Activated CD4-positive, alpha-beta T cell treated with anti-CD3 and anti-CD28 coated beads, Interleukin-2, Interleukin-4, amounts not matched to agents 100 ng/mL and 50 ng/mL, durations not matched to agents 16 hours and 8 hours (primary cell): ENCODE measurements around the gene GPATCH1.
A peak's percentile ranks its signal among the peaks of the same experiment; 100 is the strongest.
"Not testable (repeated sequence)": the region's sequence is repeated elsewhere in the genome, so short reads cannot be mapped to it uniquely, and the experiment has no call there.

Experiments used
- DNase-seq: peaks from one replicate; pipeline ENCODE4 v3.0.0-alpha.2; 2020; ENCODE audit warnings: low spot score

GPATCH1 gene

DNA sequence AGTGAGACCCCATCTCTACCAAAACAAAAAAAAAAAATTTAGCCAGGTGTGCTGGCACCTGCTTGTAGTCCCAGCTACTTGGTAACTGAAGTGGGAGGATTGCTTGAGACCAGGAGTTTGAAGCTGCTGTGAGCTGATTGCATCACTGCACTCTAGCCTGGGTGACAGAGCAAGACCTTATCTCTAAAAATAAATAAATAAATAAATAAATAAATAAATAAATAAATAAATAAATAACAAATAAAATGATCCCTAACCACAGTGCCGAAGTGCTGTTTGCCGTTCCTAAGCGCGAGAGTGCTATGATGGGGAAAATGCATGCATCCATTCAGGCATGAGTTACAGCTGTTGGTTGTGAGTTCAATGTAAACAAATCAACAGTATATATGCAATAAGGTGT lies 78.2 kb downstream of the GPATCH1 start:
- no peak for DNase-seq

DNA sequence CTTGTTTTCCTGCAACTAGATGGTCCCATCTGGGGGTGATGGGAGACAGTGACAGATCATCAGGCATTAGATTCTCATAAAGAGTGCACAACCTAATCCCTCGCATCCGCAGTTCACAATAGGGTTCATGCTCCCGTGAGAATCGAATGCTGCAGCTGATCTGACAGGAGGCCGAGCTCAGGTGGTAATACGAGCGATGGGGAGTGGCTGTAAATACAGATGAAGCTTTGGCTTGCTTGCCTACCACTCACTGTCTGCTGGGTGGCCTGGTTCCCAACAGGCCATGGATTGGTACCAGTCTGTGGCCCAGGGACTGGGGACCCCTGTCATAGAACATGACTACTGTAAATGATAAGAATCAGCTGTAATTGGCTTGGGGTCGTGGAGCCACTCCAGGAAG lies 78.9 kb downstream of the GPATCH1 start:
- no peak for DNase-seq

DNA sequence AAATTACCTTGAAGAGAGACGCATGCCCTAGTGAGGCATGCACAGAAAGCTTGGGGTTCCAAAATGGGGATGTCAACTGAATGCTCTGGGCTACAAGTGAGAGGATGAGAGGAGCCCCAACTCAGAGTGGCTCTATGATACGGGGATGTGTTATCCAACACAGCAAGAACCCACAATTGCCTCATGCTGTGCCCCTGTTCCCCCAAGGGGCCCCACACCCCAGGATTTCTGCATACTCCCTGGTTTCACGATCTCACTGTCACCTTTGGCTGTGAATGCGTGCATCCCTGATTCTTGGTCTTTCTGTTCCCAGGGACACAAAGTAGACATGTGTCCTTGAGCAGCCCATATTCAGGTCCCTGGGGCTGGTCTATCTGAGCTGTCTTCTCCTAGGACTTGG lies 80.2 kb downstream of the GPATCH1 start:
- DNase-seq, result no peak

DNA sequence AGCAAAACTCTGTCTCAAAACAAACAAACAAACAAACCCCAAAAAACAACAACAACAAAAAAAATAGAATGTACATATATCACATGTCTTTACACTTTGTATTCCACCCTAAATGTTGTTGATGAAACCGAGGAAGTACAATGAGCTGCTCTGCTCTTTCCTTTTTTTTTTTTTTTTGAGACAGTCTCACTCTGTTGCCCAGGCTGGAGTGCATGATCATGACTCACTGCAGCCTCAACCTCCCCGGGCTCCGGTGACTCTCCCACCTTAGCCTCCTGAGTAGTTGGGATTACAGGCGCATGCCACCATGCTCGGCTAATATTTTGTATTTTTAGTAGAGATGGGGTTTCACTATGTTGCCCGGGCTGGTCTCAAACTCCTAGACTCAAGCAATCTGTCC lies 82.5 kb downstream of the GPATCH1 start:
- DNase-seq, result no peak

DNA sequence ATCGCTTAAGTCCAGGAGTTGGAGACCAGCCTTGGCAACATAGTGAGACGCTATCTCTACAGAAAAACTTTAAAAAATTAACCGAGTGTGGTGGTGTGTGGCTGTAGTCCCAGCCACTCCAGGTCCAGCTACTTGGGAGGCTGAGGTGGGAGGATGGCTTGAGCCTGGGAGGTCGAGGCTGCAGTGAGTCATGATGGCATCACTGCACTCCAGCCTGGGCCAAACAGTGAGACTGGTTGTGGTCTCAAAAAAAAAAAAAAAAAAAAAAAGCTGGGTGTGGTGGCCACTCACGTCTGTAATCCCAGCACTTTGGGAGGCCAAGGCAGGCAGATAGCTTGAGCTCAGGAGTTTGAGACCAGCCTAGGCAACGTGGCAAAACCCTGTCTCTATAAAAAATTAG lies 85.1 kb downstream of the GPATCH1 start:
- not testable (repeated sequence) for DNase-seq

DNA sequence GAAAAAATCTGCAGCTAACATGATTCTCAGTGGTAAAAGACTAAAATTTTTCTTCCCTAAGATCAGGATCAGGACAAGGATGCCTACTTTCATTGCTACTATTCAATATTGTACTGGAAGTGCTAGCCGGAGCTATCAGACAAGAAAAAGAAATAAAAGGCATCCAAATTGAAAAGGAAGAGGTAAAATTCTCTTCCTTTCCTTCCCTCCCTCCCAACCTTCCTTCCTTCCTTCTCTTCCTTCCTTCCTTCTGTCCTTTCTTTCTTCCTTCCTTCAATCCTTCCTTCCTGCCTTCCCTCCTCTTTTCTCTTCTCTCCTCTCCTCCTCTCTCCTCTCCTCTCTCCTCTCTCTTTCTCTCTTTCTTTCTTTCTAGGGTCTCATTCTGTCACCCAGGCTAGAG lies 86.5 kb downstream of the GPATCH1 start:
- no peak for DNase-seq

DNA sequence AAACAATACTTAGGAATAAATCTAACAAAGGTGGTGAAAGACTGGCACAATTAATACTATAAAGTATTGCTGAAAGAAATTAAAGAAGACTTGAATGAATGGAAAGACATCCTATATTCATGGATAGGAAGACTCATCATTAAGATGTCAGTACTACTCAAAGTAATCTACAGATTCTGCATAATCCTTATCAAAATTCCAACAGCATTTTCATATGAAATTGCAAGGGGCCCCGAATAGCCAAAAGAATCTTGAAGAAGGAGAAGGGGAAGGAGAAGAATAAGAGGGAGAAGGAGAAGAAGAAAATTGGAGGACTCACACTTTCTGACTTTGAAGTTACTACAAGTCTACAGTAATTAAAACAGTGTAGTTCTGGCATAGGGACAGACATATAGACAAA lies 87.5 kb downstream of the GPATCH1 start:
- DNase-seq, result no peak

DNA sequence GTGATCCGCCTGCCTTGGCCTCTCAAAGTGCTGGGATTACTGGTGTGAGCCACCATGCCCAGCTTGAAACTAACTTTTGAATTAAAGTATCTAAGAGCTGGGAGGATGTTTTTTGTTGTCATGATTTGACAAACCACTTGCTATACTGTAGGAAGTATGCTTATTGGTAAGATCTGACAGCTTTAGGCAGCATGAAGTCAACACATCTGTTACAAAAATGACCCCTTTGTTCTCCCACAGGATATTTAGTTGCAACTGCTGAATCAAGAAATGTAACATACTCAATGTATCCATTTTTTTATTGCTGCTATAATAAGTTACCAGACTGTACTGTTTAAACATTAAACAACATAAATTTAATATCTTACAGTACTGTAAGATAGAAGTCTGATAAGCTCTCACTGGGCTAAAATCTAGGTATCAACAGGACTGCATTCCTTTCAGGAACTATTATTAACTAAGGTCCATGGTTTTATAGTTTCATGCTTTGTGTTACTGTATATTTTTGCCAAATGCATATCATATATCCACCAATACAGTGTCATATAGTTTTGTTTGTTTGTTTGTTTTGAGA lies 90.3 kb downstream of the GPATCH1 start:
- DNase-seq, result no peak

DNA sequence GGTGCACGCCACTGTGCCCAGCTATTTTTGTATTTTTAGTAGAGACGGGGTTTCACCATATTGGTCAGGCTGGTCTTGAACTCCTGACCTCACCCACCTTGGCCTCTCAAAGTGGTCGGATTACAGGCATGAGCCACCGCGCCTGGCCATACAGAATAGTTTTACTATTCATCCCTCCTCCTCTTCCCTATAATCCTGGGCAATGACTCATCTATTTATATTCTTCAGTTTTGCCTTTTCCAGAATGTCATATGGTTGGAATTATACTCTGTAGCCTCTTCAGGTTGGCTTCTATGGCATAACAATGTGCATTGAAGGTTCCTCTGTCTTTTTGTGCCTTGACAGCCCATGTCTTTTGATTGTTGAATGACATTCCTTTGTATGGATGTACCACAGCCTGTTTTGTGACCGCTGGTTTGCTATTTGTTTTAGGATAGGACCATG lies 91.0 kb downstream of the GPATCH1 start:
- no peak for DNase-seq

DNA sequence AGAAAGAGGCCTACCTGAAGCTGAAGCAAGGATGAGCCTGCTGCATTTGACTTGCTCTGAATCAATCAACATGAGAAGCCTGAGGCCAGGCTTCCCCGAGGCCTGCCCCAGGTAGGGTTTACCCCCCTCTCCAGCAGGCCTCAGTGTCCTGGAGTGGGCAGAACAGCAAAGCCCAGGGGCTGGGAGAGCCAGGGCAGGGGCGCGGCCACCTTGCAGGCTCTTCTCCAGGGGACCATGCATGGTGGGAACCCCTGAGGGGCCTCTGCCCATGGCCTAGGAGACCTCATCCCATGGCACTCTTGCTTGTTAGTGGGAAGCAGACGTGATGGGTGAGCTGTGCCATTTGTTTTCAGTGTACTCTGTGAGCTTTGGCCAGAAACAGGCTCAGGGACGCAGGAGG lies 93.2 kb downstream of the GPATCH1 start:
- no peak for DNase-seq

DNA sequence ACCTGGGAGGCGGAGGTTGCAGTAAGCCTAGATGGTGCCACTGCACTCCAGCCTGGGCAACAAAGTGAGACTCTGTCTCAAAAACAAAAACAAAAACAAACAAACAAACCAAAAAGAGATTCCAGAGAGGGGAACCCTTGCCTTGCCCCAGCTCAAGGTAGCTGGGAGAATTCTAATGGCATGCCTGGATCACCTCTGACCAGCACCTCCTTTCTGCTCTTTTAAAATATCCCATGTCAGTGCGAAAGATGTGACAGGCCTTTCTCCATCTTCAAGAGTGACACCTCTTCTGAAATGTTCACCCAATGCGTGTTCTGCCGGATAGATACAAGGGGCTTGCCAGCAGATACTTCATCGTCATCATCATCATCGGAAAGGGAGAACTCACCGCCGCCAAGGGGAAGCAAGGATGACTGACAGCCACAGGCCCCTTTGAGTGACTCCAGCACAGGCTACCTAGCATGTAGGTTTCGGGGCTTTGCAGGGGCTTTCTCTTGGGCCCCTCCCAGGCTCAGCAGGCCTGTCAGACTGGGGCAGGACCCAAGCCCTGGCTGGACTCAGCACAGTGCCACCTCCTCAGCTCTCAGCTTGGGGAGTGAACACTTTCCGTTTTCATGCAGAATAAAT lies 94.3 kb downstream of the GPATCH1 start:
- no peak for DNase-seq

DNA sequence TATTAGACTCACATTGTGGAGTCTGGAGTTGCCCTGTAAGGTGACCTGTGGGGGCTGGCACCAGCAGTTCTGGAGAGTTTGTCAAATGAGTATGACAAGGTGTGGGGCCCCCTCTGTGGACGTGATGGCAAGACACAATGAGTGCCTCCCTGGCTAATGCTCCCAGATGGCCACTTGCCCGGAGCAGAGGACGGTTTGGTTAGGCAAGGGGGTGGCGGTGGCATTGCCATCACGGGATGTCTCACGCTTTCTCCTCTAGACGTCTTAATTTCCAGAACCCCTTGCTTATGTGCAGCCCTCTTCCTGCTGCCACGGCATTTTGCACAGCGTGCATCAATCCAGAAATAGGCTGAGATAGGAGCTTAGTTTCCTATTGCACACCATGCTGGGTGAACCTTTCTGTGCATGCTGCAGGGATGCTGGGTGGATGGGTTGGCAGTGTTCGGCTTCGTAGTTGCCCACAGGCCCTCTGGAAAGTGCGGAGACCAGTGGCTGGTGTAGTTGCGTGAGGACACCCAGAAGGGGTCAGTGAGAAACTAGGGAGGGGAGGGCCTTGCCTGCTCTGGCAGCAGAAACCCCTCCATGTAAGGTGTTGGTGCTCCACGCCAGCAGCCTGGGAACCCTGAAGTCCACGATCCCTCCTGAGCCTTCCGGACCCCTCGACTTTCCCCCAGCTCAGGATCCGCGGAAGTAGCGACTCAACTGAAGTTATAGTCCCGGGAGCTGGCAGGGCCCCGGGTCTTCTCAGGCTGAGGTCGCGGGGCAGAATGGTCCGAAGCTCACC lies 95.1 kb downstream of the GPATCH1 start:
- DNase-seq, result peak; percentile 18

DNA sequence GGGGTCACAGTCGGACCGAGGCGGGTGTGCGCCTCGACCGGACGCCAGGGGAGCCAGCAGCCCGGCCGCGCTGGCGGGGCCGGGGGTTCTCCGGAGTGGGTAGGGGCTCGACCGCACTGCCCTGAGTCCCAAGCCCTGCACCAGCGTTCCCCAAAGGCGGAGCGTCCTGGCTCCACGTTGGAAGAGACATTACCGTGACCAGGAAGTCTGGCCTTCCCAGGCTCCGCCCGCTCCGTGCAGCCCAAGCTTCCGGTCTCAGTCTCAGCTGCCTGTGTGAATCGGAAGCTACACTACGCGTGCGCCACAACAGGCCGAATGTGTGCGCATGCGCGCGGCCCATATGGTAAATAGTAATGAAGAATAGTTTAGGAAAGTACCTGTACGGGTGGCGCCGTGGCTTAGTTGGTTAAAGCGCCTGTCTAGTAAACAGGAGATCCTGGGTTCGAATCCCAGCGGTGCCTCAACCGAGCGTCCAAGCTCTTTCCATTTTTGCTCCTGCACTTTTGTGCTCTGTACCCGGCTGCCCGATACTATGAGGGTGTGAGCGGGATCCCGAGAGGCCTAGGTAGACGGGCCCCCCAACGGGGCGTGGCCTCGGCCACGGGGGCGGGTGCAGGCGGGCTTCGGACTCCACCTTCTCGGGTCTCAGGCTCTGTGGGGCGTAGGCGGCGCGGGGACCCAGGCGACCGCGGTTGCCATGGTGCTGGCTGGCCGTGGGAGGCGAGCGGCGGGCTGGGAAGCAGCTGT lies 95.9 kb downstream of the GPATCH1 start:
- DNase-seq, result peak; percentile 98

DNA sequence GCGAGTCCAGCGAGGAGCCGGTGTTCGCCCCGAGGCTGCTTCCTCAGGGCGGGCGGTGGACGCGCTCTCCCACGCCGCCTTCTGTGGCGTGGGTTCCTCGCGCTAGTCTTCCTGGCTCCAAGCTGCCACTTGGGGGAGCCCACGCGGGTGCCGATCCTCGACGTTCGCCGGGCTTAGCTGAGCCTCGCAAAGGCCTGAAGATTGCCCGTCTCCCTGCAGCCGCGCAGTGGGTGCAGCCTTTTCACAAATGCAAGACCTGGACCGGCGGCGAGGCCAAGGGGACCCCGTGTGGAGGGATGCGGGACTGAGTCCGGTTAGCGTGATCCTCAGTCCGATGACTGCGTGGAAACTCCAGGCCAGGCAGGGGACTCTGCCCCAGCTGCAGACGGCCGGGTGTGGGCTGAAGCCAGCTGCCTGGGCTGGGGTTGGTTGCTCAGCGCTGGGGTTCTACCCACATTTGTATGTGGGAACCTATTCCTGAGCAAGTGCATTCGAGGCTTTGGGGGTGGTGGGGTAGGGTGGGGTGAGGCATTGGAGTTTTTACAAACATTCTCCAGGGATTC lies 96.5 kb downstream of the GPATCH1 start:
- no peak for DNase-seq
